OCI-LY3 (cell line): ENCODE measurements around the gene PPP2R5E.

Experiments
- H2AFZ ChIP-seq: fragments of 200-600, 300-600 bp; shearing (Covaris generic); 2 replicates; pipeline ENCODE4 v1.6.0; 2014; ENCODE audit warnings: antibody characterized with exemption, low read depth, low read length
- H3K27ac ChIP-seq: fragments of 200-600, 300-600 bp; sonication (generic); 2 replicates; pipeline ENCODE4 v1.5.1; 2014; ENCODE audit warnings: mild to moderate bottlenecking, low read length, moderate library complexity, mixed read lengths
- H3K27me3 ChIP-seq: fragments of 200-600, 300-600 bp; sonication (generic); 2 replicates; pipeline ENCODE4 v1.6.1; 2014; ENCODE audit warnings: low read depth, low read length, mixed read lengths
- H3K36me3 ChIP-seq: fragments of 200-600, 300-600 bp; sonication (generic); replicated peaks from 2 replicates; pipeline ENCODE3; 2014; ENCODE audit warnings: low read depth, low read length, mixed read lengths
- H3K4me1 ChIP-seq: fragments of 300-600, 200-600 bp; sonication (generic); 2 replicates; pipeline ENCODE4 v1.6.1; 2014; ENCODE audit warnings: low read length, mixed read lengths
- H3K4me2 ChIP-seq: fragments of 200-600, 300-600 bp; sonication (generic); 2 replicates; pipeline ENCODE4 v1.6.1; 2014; ENCODE audit warnings: low read length, mixed read lengths
- H3K4me3 ChIP-seq: fragments of 300-600, 200-600 bp; sonication (generic); 2 replicates; pipeline ENCODE4 v1.5.1; 2014; ENCODE audit warnings: antibody characterized with exemption, mild to moderate bottlenecking, low read length, moderate library complexity
- H3K79me2 ChIP-seq: fragments of 300-600, 200-600 bp; shearing (Covaris generic); 2 replicates; pipeline ENCODE4 v1.6.1; 2014; ENCODE audit warnings: mild to moderate bottlenecking, low read length, mixed read lengths
- H3K9ac ChIP-seq: fragments of 300-600, 200-600 bp; shearing (Covaris generic); 2 replicates; pipeline ENCODE4 v1.6.0; 2014; ENCODE audit warnings: mild to moderate bottlenecking, low read length, moderate library complexity
- H3K9me3 ChIP-seq: fragments of 200-600, 300-600 bp; shearing (Covaris generic); 2 replicates; pipeline ENCODE4 v1.6.1; 2014; ENCODE audit warnings: low read length, mixed read lengths; ENCODE audit not compliant: insufficient read depth
- H4K20me1 ChIP-seq: fragments of 200-600, 300-600 bp; sonication (generic); 2 replicates; pipeline ENCODE4 v1.6.1; 2016; ENCODE audit warnings: low read length, mixed read lengths; ENCODE audit not compliant: insufficient read depth
- CTCF ChIP-seq: fragments of 200-600, 300-600 bp; sonication (generic); IDR thresholded peaks from 2 replicates; pipeline ENCODE4 v1.5.1; 2014; ENCODE audit warnings: antibody characterized with exemption, low read length, low read depth
- EZH2phosphoT487 ChIP-seq: fragments of 200-600 bp; shearing (Covaris generic); IDR thresholded peaks from 2 replicates; pipeline ENCODE4 v1.6.1; 2018; ENCODE audit warnings: antibody characterized with exemption, mixed run types, low read depth

Gene PPP2R5E

GRCh38 chr14:63443988-63444387, 99.2 kb downstream of the PPP2R5E start:
- TF ChIP-seq EZH2phosphoT487: no peak
- no peak for TF ChIP-seq CTCF
- H3K4me1 ChIP-seq: no peaks in the 10 kb centered on the region
- no peak overlapping the region for H3K27ac ChIP-seq
- no peak overlapping the region for H3K9ac ChIP-seq
- no peaks in the 10 kb centered on the region for H3K9me3 ChIP-seq
- H2AFZ ChIP-seq: no peak overlapping the region
- H3K27me3 ChIP-seq: no peaks in the 10 kb centered on the region
- H3K4me2 ChIP-seq: no peak overlapping the region
- no peak overlapping the region for H3K4me3 ChIP-seq
- H3K36me3 ChIP-seq: no peaks in the 10 kb centered on the region
- H4K20me1 ChIP-seq: peaks cover 14% of the 10 kb centered on the region; the same call in 1 of the 2 replicates
- peaks cover 39% of the 10 kb centered on the region for H3K79me2 ChIP-seq

GRCh38 chr14:63443361-63443760, 99.8 kb downstream of the PPP2R5E start:
- no peaks in the 10 kb centered on the region for H3K9me3 ChIP-seq
- no peaks in the 10 kb centered on the region for H3K27me3 ChIP-seq
- no peak overlapping the region for H3K9ac ChIP-seq
- H3K79me2 ChIP-seq: peaks cover 36% of the 10 kb centered on the region
- TF ChIP-seq CTCF: no peak
- peaks cover 12% of the 10 kb centered on the region; the same call in 1 of the 2 replicates for H4K20me1 ChIP-seq
- no peak overlapping the region for H2AFZ ChIP-seq
- H3K36me3 ChIP-seq: no peaks in the 10 kb centered on the region
- no peak overlapping the region for H3K27ac ChIP-seq
- H3K4me2 ChIP-seq: no peak overlapping the region
- H3K4me3 ChIP-seq: no peak overlapping the region
- H3K4me1 ChIP-seq: peaks cover 3% of the 10 kb centered on the region; the same call in 1 of the 2 replicates

GRCh38 chr14:63438065-63438757, 105.0 kb downstream of the PPP2R5E start:
- Histone ChIP-seq H3K4me2 (no peak overlapping the region; the same call in 1 of the 2 replicates), H3K9ac (no peak overlapping the region), H3K27me3 (no peaks in the 10 kb centered on the region), H4K20me1 (peaks cover 15% of the 10 kb centered on the region; the same call in 1 of the 2 replicates), H3K27ac (no peak overlapping the region), H3K4me3 (no peak overlapping the region), H3K36me3 (no peaks in the 10 kb centered on the region), H3K4me1 (peaks cover 34% of the 10 kb centered on the region), H3K9me3 (no peaks in the 10 kb centered on the region), H2AFZ (no peak overlapping the region), H3K79me2 (peaks cover 58% of the 10 kb centered on the region)
- TF ChIP-seq EZH2phosphoT487 (no peak), CTCF (peak; percentile 44)

- no peaks in the 10 kb centered on the region for H3K27me3 ChIP-seq
- no peaks in the 10 kb centered on the region for H3K9me3 ChIP-seq
- no peak overlapping the region for H2AFZ ChIP-seq
- no peak overlapping the region for H3K4me3 ChIP-seq
- peaks cover 34% of the 10 kb centered on the region for H3K4me1 ChIP-seq
- H3K4me2 ChIP-seq: peak overlapping the region; percentile 71; the same call in 1 of the 2 replicates
- peaks cover 59% of the 10 kb centered on the region for H3K79me2 ChIP-seq
- TF ChIP-seq CTCF (no peak), EZH2phosphoT487 (no peak)
- H3K36me3 ChIP-seq: no peaks in the 10 kb centered on the region
- H3K27ac ChIP-seq: no peak overlapping the region
- peaks cover 15% of the 10 kb centered on the region; the same call in 1 of the 2 replicates for H4K20me1 ChIP-seq
- H3K9ac ChIP-seq: no peak overlapping the region
These were observed 106.7 kb downstream of the PPP2R5E start for GRCh38 chr14:63436286-63437098.
